GM19467 (cell line): ENCODE measurements around the gene ARHGAP9.
"Not testable (repeated sequence)": the region's sequence is repeated elsewhere in the genome, so short reads cannot be mapped to it uniquely, and the experiment has no call there.

Source experiments
- ATAC-seq: cut with Tn5 transposase; IDR thresholded peaks from one replicate; pipeline ENCODE4 v1.9.1; 2021; ENCODE audit warnings: mild to moderate bottlenecking, moderate library complexity; ENCODE audit not compliant: unreplicated experiment

Gene ARHGAP9

GRCh38 chr12:57517718-57518117 is 38.1 kb upstream of the ARHGAP9 start:
- ATAC-seq = not testable (repeated sequence)

DNA sequence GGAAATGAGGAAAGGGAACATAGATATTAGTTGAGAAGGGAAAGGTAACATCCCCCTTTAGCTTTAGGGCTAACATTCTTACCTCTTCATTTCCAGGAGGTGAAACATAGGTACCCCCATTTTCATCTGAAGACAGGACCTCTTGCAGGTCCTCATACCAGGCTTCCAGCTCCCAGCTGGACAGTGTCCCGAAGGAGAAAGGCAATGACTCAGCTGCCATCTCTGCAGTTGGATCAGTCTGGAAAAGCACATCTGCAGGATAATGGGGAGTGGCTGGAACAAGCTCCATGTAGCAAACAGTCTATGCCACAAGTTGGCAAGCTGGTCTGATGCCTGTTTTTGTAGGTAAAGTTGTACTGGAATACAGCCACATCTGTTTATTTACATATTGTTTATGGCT is 37.5 kb upstream of the ARHGAP9 start:
- ATAC-seq = no peak

- no peak for ATAC-seq
Measured at GRCh38 chr12:57516617-57517153, 37.0 kb upstream of the ARHGAP9 start.

GRCh38 chr12:57515934-57516541 is 36.4 kb upstream of the ARHGAP9 start:
- ATAC-seq = no peak

GRCh38 chr12:57515408-57515933 is 35.8 kb upstream of the ARHGAP9 start:
- no peak for ATAC-seq

- ATAC-seq = no peak
Measured at GRCh38 chr12:57514720-57515407, 35.2 kb upstream of the ARHGAP9 start.

- ATAC-seq = not testable (repeated sequence)
Measured at GRCh38 chr12:57514246-57514645, 34.6 kb upstream of the ARHGAP9 start.

- ATAC-seq = not testable (repeated sequence)
Measured at GRCh38 chr12:57513677-57514076, 34.0 kb upstream of the ARHGAP9 start.

GRCh38 chr12:57513266-57513665 is 33.6 kb upstream of the ARHGAP9 start:
- ATAC-seq = no peak

DNA sequence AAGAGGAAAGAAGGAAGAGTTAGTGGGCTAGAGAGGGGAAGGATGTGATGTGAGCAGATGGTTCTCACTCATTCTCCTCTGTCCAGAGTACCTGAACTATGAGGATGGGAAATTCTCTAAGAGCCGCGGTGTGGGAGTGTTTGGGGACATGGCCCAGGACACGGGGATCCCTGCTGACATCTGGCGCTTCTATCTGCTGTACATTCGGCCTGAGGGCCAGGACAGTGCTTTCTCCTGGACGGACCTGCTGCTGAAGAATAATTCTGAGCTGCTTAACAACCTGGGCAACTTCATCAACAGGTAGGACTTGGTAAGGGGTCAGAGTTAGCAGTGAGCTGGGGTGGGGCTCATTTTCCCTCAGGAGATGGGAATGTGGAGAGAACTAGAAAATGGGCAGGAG is 33.0 kb upstream of the ARHGAP9 start:
- no peak for ATAC-seq

DNA sequence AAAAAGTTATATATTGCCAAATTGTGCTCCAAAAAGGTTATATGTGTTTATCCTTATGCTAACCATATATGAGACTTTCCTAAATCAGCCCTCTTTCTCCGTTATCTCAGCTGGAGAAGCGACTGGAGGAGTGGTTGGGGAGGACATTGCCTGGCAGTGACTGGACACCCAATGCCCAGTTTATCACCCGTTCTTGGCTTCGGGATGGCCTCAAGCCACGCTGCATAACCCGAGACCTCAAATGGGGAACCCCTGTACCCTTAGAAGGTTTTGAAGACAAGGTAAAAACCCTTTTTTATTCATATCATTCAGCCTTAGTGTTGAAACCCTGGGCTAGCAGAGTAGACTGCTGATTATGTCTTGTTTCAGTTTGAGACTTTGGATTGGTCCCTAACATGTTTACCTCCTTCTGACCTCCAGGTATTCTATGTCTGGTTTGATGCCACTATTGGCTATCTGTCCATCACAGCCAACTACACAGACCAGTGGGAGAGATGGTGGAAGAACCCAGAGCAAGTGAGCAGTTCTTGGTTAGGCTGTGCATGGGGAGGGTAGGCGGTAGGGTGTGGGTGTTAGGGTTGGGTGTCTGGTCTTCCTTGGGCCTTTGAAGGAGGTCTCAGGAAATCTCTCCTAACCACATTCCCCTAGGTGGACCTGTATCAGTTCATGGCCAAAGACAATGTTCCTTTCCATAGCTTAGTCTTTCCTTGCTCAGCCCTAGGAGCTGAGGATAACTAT is 32.1 kb upstream of the ARHGAP9 start:
- no peak for ATAC-seq

DNA sequence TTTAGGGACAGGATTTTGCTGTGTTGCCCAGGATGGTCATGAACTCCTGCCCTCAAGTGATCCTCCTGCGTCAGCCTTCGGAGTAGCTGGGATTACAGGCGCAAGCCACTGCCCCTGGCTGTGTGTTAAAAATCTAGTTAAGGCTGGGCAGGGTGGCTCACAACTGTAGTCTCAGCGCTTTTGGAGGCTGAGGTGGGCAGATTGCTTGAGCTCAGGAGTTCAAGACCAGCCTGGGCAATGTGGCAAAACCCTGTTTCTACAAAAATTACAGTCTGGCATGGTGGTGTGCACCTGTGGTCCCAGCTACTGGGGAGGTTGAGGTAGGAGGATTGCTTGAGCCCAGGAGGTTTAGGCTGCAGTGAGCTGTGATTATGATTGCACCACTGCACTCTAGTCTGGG is 31.5 kb upstream of the ARHGAP9 start:
- ATAC-seq = no peak

DNA sequence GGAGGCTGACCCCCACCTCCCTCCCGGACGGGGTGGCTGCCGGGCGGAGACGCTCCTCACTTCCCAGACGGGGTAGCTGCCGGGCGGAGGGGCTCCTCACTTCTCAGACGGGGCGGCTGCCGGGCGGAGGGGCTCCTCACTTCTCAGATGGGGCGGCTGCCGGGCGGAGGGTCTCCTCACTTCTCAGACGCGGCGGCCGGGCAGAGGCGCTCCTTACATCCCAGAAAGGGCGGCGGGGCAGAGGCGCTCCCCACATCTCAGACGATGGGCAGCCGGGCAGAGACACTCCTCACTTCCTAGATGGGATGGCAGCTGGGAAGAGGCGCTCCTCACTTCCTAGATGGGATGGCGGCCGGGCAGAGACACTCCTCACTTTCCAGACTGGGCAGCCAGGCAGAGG is 28.1 kb upstream of the ARHGAP9 start:
- ATAC-seq = not testable (repeated sequence)

DNA sequence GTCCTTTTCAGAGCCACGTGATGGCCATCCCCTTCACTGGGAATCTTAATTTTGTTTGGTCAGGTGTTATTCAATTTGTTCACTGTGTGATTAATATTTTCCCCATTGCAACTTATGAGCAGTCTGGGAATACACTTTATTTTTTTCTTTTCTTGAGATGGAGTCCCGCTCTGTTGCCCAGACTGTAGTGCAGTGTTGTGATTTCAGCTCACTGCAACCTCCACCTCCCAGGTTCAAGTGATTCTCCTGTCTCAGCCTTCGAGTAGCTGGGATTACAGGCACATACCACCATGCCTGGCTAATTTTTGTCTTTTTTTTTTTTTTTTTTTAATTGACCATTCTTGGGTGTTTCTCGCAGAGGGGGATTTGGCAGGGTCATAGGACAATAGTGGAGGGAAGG is 26.9 kb upstream of the ARHGAP9 start:
- not testable (repeated sequence) for ATAC-seq

GRCh38 chr12:57502311-57502969 is 22.8 kb upstream of the ARHGAP9 start:
- ATAC-seq = not testable (repeated sequence)

DNA sequence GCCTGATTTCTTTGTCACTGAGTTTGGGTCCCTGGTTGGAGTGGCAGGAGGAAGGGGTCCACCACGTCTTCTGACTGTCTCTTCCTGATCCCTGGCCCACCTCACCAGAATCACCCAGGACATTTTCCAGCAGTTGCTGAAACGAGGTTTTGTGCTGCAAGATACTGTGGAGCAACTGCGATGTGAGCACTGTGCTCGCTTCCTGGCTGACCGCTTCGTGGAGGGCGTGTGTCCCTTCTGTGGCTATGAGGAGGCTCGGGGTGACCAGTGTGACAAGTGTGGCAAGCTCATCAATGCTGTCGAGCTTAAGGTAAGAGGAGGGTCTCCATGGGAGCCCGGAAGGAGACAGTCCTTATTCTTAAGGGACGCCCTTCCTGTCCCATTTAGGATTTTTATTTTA is 20.5 kb upstream of the ARHGAP9 start:
- no peak for ATAC-seq

DNA sequence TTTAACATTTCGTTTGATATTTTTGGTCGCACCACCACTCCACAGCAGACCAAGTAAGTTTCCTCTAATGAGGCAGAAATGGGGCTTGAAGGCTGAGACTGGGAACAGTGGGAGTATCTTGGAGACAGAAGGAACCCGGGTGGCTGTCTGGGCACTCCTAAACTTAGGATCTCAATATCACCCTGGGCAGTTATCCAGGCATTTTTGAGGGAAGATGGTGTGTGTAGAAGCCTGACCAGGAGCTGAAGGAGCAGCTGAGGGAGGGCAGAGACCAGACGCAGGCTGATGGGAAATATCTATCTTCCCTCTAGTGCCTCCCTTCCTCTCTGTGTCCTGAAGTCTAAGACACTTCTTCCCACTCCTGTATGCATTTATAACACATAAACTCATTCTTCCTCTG is 18.9 kb upstream of the ARHGAP9 start:
- no peak for ATAC-seq

- no peak for ATAC-seq
Measured at GRCh38 chr12:57498132-57498502, 18.5 kb upstream of the ARHGAP9 start.

DNA sequence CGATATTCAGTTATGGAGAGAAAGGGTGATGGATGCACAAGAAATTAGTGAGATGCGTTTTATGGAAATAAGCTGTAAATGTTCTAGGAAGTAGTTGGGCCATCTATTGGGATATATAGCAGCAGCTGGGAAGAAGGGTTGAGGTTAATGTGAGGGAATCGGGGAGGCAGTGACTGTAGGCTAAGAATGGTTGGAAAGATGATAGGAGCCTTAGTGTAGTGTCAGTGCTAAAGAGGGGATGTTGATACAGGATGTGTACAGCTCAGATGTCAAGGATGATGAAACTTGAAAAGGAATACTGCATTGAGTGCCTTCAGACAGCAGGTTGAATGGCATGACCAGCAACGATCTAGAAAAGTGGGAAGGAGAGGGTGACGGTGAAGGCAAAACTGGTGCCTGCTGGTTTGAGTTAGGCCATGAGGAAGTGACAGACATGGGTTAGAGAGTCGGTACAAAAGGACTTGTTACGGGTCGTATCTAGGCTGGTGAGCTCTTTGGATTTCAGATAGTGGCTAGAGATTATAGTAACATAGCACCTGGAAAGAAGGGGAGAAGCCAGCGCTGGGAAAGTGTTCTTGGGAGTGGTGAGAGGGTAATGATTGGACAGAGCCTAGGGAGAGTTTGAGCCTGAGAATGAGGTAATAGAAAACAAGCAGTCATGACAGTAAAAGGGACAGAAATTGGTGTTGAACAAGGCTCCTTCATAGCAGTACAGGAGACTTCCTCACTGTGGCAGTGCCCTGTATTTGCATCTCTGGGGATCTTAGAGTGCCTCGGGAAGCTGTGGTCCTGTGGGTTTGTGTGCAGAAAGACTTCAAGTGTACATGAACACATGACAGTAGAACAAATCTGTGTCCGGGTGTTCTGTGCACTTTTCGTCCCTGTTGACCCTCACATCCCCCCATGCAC is 17.8 kb upstream of the ARHGAP9 start:
- no peak for ATAC-seq

GRCh38 chr12:57496822-57497221 is 17.2 kb upstream of the ARHGAP9 start:
- no peak for ATAC-seq
